ENCODE results near the gene NRF1.

The NRF1 gene

DNA sequence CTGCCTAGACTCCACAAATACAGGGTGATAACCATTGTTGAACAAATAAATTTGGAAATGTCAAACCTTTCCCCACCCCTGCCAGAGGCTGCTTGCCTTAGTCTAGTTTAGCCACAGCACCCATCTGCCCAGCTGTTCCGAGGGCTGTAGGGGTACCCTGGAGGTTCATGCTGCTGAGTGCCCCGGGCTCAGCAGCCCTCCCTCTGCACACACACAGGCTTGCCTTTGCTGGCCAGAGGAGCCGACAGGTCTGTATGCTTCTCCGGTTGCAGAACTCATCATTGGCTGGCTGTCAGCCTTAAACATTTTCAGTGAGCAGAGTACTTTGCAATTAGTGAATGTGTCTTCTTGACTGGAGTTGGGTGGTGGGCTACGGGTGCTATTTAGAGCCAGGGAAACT, 122.9 kb downstream of the NRF1 start:
- H3K27ac ChIP-seq (ENCODE audit: low read depth, low read length, poor library complexity, severe bottlenecking), result no peak overlapping the region
- TF ChIP-seq EZH2 (IDR thresholded peaks at IDR 0.05; ENCODE audit: borderline replicate concordance, low read length), result no peak
- TF ChIP-seq, protein P1, sequence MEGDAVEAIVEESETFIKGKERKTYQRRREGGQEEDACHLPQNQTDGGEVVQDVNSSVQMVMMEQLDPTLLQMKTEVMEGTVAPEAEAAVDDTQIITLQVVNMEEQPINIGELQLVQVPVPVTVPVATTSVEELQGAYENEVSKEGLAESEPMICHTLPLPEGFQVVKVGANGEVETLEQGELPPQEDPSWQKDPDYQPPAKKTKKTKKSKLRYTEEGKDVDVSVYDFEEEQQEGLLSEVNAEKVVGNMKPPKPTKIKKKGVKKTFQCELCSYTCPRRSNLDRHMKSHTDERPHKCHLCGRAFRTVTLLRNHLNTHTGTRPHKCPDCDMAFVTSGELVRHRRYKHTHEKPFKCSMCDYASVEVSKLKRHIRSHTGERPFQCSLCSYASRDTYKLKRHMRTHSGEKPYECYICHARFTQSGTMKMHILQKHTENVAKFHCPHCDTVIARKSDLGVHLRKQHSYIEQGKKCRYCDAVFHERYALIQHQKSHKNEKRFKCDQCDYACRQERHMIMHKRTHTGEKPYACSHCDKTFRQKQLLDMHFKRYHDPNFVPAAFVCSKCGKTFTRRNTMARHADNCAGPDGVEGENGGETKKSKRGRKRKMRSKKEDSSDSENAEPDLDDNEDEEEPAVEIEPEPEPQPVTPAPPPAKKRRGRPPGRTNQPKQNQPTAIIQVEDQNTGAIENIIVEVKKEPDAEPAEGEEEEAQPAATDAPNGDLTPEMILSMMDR (IDR thresholded peaks at IDR 0.05; ENCODE audit: low read length), result no peak
- no peak overlapping the region for H3K4me3 ChIP-seq (ENCODE audit: low read depth, low read length, poor library complexity, severe bottlenecking)
- H3K27me3 ChIP-seq (ENCODE audit: insufficient read depth, low read length), result no peaks in the 10 kb centered on the region
- H3K36me3 ChIP-seq (ENCODE audit: insufficient read depth, low read length), result peaks cover 15% of the 10 kb centered on the region; the same call in 1 of the 2 replicates
- no peaks in the 10 kb centered on the region for H3F3A ChIP-seq (ENCODE audit: insufficient read depth, low read length)
- H3K4me2 ChIP-seq (ENCODE audit: low read length), result no peak overlapping the region
- no peaks in the 10 kb centered on the region for H3K9me2 ChIP-seq (ENCODE audit: low read depth, low read length)
- H3K9me3 ChIP-seq (ENCODE audit: low read length), result no peaks in the 10 kb centered on the region
- H4K20me1 ChIP-seq (ENCODE audit: insufficient read depth, low read length), result no peaks in the 10 kb centered on the region
- no peak overlapping the region for H2AFZ ChIP-seq (ENCODE audit: low read length)
- H3K4me1 ChIP-seq (ENCODE audit: insufficient read depth, low read length, severe bottlenecking), result no peaks in the 10 kb centered on the region
- no peak overlapping the region for H3K9ac ChIP-seq (ENCODE audit: low read length)
- no peaks in the 10 kb centered on the region for H3K79me2 ChIP-seq (ENCODE audit: insufficient read depth, low read length)

DNA sequence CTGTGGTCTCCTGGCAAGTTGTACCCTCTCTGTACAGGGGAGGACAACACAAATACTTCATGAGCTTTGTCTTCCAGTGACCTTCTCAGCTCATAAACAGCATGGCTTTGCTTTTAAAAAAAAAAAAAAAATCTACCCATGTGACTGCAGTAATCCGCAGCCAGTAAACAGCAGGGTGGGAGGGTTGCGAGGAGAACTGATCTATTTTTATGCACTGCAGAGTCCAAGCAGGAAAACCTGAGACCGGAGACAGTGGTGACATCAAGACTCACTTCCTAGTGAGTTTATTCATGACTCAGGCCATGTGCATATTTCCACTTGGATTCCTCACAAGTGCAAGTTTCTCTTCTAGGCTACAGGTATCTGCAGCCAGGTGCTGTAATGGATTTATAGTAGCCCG, 127.9 kb downstream of the NRF1 start:
- Histone ChIP-seq H3K4me1 (ENCODE audit: insufficient read depth, low read length, severe bottlenecking) (no peaks in the 10 kb centered on the region), H3K4me2 (ENCODE audit: low read length) (no peak overlapping the region), H3K9me2 (ENCODE audit: low read depth, low read length) (no peaks in the 10 kb centered on the region), H3K9ac (ENCODE audit: low read length) (no peak overlapping the region), H3K27me3 (ENCODE audit: insufficient read depth, low read length) (no peaks in the 10 kb centered on the region), H3K36me3 (ENCODE audit: insufficient read depth, low read length) (no peaks in the 10 kb centered on the region), H3K4me3 (ENCODE audit: low read depth, low read length, poor library complexity, severe bottlenecking) (no peak overlapping the region), H3K27ac (ENCODE audit: low read depth, low read length, poor library complexity, severe bottlenecking) (no peak overlapping the region), H3F3A (ENCODE audit: insufficient read depth, low read length) (no peaks in the 10 kb centered on the region), H3K9me3 (ENCODE audit: low read length) (no peaks in the 10 kb centered on the region), H2AFZ (ENCODE audit: low read length) (no peak overlapping the region), H4K20me1 (ENCODE audit: insufficient read depth, low read length) (no peaks in the 10 kb centered on the region), H3K79me2 (ENCODE audit: insufficient read depth, low read length) (no peaks in the 10 kb centered on the region)
- no peak for TF ChIP-seq EZH2 (IDR thresholded peaks at IDR 0.05; ENCODE audit: borderline replicate concordance, low read length)
- TF ChIP-seq, protein P1 (IDR thresholded peaks at IDR 0.05; ENCODE audit: low read length), result no peak

DNA sequence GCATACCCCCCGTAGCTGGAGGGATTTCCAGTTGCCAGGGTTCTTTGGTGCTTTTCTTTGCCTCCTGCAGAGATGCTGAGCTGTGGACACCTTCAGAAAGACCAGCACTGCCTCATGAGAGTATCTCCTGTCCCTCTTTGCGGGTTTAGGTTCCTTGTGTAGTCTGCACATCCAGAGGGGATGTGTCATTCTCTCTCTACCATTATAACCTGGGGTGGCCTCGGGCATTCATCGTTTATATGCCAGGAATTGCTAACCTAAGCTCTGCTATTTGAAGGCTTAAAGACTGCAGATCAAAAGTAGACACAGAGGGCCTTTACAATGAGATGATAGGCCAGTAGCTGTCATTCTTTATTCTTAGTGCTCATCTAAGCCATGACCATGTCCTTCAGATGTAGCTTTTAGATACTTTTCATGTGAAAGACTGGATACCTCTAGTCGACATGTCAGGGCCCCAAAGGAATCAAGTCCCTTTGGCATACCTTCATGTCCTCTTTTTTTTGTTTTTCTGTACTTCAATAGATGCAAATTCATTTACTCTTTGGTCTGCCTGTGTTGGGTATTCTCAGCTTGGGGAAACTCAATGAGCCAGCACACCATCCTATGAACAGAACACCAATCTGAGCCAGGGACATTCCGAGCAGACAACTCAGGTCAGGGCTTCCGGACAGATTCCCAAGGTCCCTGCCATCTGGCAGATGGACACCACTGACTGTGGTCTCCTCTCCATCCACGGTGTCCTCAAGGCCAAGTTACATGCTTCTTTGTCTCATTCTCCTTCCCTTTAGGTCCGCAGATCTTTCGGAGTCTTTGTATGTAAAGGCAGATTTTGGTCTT, 129.3 kb downstream of the NRF1 start:
- H2AFZ ChIP-seq (ENCODE audit: low read length), result no peak overlapping the region
- no peaks in the 10 kb centered on the region for H3K9me2 ChIP-seq (ENCODE audit: low read depth, low read length)
- H3K4me2 ChIP-seq (ENCODE audit: low read length), result no peak overlapping the region
- no peaks in the 10 kb centered on the region for H4K20me1 ChIP-seq (ENCODE audit: insufficient read depth, low read length)
- no peak overlapping the region for H3K4me3 ChIP-seq (ENCODE audit: low read depth, low read length, poor library complexity, severe bottlenecking)
- no peak for TF ChIP-seq EZH2 (IDR thresholded peaks at IDR 0.05; ENCODE audit: borderline replicate concordance, low read length)
- TF ChIP-seq, protein P1 (IDR thresholded peaks at IDR 0.05; ENCODE audit: low read length), result no peak
- H3K4me1 ChIP-seq (ENCODE audit: insufficient read depth, low read length, severe bottlenecking), result no peaks in the 10 kb centered on the region
- H3K79me2 ChIP-seq (ENCODE audit: insufficient read depth, low read length), result no peaks in the 10 kb centered on the region
- no peaks in the 10 kb centered on the region for H3K27me3 ChIP-seq (ENCODE audit: insufficient read depth, low read length)
- no peaks in the 10 kb centered on the region for H3K36me3 ChIP-seq (ENCODE audit: insufficient read depth, low read length)
- H3F3A ChIP-seq (ENCODE audit: insufficient read depth, low read length), result no peaks in the 10 kb centered on the region
- no peak overlapping the region for H3K27ac ChIP-seq (ENCODE audit: low read depth, low read length, poor library complexity, severe bottlenecking)
- no peak overlapping the region for H3K9ac ChIP-seq (ENCODE audit: low read length)
- no peaks in the 10 kb centered on the region for H3K9me3 ChIP-seq (ENCODE audit: low read length)
